NCI-H1694 treated with DMSO at 0.1 percent for 48 hours (cell line): ENCODE data around the gene DIPK2B.

ENCODE experiments used
- DNase-seq: peaks from one replicate; lab custom pipeline; 2025; lab: John Stamatoyannopoulos, UW

DIPK2B gene

GRCh38 chrX:45157647-45158046 lies 43.0 kb downstream of the DIPK2B start:
- DNase-seq = no peak

- DNase-seq = no peak
Measured at GRCh38 chrX:45154462-45154861, 46.2 kb downstream of the DIPK2B start.

- DNase-seq = no peak
Measured at GRCh38 chrX:45154033-45154360, 46.7 kb downstream of the DIPK2B start.
